GM18867 (cell line): ENCODE data around the gene SOCS1.

Experiments
- ATAC-seq: cut with Tn5 transposase; IDR thresholded peaks from one replicate; pipeline ENCODE4 v1.9.1; 2021; ENCODE audit warnings: mild to moderate bottlenecking, moderate library complexity; ENCODE audit not compliant: unreplicated experiment

The SOCS1 gene

DNA sequence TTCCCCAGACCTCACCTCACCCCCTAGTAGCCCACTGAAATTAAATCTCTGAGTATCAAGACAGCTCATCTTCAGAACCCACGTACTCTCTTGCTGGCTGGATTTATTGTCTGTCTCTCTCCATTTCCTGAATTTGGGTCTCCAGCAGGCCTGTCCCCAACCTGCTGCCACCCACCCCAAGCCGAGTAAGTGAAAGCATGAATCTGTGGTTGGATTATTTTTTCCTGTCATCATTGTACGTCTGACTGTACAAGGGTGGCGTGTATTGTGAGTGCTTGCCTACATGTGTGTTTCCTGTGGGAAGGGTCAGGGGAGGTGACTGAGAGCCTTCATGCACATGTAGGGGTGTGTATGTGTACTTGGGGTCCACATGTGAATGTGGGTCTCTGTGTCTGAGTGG, 7.7 kb upstream of the SOCS1 start:
- ATAC-seq: no peak

DNA sequence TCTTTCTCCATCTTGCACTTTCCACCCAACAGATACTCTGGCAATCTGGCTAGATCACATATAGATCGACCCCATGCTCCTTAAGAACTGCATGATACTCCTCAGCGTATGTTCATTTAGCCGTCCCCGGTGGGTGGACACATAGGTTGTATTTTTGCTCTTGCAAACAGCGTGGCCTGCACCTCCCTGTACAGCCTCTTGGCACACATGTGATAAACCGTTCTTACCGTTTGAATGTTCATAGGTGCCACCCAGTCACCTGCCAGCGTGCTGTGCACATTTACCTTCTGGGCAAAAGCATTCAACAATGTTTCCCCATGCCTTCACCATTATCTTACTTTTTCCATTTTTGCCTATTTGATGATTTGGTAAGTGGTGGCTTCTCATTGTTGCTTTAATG, 6.9 kb upstream of the SOCS1 start:
- ATAC-seq: no peak

DNA sequence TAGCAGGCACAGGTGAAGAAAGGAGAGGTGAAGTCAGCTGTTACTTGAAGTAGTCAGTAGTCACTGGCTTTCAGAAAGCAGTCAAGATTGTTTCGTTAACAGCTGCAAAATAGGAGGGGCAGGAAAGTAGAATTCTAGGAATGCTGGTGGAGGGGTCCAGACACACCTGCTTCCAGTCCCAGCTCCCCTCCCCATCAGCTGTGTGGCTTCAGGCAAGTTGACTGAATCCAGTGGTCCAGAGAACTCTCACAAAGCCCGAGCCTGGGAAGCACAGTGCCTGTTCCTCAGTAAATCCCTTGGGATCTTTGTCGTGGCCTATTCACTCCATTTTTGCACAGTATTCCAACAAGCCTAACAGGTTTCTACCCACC, 4.6 kb upstream of the SOCS1 start:
- ATAC-seq: no peak

DNA sequence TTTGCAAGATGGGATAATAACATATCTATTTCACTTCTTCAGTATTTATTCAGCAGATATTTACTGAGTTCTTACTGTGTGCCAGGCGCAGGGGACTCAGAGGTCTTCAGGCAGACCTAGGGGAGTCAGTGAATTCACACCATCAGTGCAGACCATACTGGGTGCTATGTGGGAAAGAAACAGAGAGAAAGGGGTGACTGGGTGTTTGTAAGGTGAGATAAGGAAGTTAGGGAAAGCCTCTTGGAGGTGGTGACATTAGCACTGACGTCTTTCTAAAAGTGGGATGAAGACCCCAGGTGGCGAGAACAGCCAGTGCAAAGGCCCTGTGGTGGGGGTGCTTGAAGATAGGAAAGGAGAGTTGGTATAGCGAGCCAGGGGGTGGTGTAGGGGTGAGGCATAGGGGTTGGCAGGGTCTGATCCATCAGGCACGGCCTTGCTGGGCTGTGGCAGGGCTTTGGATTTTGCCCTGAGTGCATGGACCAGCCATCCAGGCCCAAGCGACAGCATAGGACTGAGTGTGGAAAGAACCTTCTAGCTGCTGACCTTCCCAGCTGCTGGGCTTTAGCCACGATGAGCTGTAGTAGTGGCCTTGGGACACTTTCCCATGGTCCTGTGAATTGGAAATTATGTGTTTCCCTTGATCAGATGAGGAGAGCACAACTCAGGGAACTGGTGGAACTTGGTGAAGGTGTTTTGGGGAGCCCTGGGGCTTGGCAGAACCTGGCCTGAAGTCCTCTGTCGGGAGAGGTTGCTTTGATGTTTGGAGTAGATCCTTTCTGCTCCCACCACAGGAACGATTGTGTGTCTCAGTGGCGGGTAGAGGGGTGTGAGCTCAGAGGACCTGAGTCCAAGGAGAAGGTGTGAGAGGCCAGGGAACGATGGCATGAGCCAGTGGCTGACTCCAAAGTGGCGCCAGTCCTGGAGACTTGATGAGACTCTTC, 3.9 kb upstream of the SOCS1 start:
- no peak for ATAC-seq

DNA sequence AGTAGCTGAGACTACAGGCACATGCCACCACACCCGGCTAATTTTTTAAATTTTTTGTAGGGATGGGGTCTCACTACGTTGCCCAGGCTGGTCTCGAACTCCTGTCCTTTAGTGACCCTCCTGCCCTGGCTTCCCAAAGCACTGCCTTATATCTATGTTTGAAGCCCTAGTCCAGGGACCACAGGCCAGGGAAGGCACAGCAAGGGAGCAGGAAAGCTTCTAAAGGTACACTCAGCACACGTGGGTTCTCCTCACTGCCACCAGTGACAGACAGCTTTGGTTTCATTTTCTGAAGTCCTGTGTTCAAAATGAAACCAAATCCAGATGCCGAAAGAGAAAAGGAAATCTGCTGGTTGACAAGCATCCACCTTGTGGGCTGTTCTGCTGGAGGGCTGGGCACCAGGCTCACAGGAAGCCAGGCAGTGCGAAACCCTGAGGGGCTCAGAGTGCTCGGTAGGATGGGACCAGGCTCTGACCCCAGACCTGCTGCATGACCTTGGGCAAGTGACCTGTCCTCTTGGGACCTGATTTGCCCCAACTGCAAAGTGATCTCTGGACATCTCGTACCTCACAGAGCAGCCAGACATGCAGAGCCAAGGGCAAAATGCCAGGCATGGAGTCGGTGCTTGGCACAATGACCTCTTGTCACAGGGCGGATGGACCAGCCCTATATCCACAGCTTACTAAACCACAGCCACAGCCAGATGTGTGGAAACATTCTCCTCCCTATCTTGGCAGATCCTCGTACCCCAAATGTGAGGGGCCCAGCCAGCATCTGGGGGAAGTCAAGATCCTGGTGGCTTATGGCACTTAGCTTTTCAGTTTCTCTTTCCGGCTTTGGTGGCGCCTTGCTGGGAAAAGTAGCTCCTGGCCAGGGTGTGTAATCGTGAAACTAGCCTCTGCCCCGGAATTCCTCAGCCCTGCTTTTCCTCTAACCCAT, 2.8 kb upstream of the SOCS1 start:
- ATAC-seq: no peak

DNA sequence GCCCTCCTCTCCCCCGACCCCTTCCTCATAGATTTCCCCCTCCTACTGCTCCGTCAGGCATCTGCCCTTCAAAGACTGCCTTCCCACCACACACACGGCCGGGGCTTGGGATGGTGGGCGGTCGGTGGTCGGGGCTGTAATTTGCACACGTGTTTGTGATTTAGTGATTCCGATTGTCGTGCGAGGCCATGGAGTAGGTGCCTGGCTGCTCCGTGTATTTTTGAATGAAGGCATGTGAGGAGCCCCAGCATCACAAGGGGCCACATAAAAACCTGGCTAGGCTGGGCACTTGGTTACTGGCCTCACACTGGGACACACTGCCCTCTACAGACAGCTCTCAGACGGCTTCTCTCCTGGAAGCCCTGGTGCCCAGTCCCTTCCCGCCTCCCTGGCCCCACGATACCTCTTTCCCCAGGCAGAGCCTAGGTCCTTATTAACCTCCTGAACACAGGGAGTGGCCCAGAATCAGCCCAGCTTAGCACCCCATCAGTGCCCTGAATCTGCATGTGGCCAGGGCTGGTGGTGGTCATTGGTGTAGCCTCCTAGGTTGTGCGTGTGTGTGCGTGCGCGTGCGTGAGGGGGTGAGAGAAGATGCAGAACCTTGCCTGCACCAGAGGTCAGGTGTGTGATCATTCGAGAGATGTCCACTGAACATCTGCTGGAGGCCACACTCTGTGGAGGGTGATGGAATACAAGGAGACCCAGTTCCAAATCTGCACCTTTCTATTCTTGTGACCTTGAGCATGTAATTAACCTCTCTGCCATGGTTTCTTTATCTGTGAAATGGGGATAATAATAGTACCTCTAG, 1.3 kb upstream of the SOCS1 start:
- no peak for ATAC-seq

DNA sequence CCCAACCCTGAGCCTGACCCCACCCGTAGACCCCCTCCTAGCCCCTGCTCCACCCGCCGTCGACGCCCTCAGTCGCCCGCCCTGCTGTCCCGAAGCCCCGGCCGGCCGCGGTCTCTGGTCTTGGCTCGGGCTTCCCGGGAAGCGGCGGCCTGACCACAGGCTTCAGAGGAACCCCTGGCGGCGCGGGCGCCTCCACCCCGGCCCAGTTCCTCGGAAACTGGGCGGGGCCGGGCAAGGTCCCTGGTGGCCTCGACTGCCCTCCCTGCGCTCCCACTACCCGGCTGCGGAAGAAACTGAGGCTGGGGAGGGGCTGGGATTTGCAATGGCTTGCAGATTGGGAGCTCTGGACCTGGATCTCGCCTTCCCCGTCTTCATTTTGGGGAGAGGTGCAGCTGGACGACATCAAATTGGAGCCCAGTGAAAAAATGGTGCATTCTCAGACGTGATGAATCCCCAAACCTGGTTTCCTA, 692 bp upstream of the SOCS1 start:
- ATAC-seq: no peak

DNA sequence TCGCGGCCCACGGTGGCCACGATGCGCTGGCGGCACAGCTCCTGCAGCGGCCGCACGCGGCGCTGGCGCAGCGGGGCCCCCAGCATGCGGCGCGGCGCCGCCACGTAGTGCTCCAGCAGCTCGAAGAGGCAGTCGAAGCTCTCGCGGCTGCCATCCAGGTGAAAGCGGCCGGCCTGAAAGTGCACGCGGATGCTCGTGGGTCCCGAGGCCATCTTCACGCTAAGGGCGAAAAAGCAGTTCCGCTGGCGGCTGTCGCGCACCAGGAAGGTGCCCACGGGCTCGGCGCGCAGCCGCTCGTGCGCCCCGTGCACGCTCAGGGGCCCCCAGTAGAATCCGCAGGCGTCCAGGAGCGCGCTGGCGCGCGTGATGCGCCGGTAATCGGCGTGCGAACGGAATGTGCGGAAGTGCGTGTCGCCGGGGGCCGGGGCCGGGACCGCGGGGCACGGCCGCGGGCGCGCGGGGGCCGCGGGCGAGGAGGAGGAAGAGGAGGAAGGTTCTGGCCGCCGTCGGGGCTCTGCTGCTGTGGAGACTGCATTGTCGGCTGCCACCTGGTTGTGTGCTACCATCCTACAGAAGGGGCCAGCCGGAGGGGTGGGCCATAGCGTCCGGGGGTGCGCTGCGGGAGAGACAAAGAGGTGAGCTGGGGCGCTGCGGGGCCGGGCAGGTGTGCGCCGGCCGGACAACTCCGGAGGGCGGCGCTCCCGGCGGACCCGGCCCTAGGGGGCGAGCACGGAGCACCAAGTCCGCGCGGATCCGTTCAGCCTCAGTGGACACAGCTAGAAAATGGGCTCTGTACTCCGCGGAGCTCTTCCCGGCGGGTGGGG, 879 bp downstream of the SOCS1 start:
- ATAC-seq: peak; percentile 5

DNA sequence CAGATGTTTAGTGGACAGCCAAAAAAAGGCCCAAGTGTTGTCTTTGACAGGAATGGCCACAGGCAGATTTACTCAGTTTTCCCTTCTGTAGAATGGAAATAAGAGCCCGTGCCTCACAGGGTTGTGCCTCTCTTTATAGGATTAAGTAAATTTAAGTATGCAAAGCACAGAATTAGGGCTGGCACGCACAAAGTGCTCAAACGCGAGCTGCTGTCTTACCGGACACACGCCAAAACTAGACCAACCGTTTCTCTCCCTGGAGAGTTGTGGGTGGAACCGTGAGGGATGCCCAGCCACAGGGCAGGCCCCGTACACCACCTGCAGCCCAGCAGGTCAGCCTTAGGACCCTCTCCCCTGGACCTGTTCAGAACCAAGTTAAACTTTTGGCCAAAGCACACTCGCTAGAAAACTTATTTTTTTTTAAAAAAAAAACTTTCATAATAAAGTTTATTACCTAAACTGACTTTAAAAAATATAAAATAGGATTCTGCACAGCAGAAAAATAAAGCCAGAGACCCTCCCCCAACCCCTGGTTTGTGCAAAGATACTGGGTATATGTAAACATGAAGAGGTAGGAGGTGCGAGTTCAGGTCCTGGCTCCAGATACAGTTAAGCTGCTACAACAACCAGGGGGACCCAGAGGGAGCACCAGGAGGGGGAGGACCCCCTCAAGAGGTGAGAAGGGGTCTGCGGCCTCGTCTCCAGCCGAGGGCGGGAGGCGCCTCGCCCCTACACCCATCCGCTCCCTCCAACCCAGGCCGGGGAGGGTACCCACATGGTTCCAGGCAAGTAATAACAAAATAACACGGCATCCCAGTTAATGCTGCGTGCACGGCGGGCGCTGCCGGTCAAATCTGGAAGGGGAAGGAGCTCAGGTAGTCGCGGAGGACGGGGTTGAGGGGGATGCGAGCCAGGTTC, 1.8 kb downstream of the SOCS1 start:
- ATAC-seq: no peak

DNA sequence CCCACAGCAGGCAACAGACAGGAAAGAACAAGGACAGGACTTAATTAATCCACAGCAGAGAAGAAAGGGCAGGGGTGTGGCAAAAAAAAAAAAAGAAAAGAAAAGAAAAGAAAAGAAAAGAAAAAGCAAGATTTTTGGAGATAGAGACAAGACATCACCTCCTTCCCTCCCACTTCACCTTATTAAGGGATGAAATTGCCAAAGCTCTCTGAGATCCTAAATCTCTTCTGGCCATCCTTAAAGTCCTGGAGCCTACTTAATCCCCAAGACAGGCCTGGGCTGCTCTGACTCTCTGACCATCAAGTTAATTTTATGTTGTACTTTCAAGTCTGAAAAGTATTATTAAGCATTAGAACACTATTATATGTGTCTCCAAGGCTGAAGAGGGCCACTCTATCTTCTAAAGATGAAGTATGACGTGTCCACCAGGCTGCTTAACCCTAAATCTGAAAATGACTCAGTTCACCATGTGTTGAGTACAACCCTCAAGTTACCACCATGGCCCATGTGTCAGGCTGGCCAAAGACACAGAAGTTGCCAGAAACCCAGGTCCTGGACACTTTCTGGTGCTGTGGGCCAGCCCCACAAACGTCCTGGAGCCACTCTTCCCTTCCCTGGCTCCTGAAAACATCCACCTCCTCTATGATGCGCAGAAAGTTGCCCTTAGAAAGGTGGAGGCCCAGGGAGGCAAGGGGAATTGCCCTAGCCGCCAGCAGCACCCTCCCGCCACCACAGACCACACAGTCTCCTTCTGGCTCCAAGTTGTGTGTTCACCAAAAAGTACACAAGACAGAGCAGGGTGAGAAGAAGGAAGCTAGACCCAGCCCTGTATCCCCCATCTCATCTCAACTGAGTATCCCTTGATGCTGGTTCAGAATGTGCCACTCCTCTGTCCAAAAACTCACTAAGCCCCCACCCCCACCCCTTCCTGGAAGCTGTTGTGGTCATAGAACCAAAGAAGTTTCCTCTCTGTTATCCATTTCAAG, 2.7 kb downstream of the SOCS1 start:
- no peak for ATAC-seq

DNA sequence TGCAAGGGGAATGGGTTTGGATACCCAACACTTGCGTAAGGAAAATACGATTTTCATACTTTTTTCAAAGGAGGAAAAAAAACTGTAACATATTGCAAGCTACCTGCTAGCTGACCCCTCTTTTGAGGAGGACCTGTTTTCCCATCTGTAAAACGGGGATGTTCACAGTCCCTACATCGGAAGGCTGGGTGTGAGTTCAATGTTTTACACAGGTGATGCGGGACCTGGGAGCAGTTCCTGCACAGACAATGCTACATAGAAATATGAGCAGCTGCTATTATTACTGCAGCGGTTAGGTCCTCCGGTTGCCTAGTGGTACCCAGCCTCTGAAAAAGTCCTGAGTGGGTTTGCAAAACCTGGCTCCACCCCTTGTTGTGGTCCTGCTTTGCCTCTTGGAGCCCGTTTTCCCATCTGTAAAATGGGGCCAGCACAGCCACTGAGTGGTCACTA, 3.5 kb downstream of the SOCS1 start:
- ATAC-seq: no peak

DNA sequence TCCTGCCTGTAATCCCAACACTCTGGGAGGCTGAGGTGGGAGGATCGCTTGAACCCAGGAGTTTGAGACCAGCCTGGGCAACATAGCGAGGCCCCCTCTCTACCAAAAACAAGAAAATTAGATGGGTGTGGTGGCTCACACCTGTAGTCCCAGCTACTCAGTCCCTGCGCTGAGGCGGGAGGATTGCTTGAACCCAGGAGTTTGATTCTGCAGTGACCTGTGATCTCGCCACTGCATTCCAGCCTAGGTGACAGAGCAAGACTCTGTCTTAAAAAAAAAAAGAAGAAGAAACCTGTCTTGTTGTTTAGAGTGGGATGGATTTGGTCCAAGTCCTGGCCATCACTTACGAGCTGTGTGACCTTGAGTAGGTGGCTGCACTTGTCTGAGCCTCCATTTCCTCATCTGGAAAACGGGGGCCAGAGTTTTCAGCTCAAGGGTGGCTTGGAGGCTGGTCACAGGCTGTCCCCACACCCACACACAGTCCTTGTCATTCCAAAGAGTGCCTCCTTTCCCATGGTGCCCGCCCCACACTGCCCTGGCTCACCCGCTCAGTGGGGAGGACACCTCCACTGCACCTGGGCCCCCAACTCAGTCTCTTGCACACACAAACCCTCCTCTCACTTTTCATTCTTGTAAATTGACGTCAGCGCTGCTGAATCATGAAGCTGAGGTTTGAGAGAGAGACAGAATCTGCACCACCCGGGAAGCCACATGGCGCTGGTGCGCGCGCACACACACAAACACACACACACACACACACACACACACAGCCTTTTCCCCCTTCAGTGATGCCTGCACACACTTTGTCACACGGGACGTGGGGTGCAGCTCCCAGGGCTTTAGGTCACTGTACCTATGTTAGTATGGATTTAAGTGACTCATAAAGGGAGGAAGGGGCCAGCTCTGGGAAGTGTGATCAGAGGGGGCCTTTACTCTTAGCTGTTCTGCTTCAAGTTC, 4.2 kb downstream of the SOCS1 start:
- ATAC-seq: no peak

DNA sequence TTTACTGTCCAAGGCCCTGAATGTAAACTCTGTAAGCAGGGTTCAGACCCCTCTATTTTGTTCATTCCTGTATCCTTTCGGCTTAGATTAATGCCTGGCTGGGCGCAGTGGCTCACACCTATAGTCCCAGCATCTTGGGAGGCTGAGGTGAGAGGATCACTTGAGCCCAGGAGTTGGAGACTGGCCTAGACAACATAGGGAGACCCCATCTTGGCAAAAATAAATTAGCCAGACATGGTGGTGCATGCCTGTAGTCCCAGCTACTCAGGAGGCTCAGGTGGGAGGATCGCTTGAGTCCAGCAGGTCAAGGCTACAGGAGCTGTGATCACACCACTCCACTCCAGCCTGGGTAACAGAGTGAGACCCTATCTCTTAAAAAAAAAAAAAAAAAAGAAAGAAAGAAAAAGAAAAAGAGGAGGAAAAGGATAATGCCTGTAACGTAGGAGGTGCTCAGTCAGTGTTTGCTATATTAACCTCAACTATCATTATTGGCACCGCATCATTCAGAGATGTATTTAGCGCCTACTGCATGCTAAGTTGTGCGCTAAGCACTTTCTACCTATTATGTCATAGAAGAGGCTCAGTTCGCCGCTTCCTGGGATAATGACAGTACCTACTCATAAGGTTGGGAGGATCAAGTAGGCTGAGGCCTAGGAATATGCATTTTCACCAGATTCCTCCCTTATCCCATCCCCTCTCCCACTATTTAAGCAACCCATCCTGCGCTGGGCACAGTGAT, 5.0 kb downstream of the SOCS1 start:
- ATAC-seq: no peak

DNA sequence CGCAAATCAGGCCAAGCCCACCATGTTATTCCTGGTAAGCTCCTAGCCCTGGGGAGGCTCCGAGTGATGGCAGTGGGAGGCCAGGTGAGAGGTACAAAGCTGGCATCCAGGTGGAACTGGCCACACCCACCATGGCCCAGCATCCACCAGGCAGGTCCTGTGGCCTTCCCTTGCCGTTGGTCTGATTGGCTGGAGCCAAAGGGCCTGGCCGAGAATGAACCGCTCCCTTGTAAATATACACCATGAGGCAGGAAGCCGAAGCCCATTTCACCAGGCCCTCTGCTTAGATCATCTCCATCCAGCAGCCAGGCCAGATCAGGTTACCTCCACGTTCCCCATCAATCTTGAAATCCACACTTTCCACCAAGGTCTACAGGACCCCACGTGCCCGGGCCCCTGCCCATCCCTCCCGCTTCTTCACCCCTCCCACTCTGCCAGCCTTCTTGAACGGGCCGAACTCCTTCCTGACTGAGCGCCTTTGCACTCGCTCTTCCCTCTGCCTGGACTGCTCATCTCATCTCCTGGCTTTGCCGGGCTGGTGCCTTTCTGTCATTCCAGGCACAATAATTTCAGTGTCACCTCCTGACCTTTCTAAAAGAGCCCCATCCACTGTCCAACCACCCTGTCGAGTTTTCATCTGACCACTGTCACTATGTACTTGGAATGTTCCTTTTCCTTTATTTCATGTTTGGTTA, 5.8 kb downstream of the SOCS1 start:
- no peak for ATAC-seq
